ENCODE results near the gene CTU2.

CTU2 gene

GRCh38 chr16:88739977-88740726 lies 33.8 kb downstream of the CTU2 start:
- Histone ChIP-seq H3K27ac (ENCODE audit: low read depth, low read length, severe bottlenecking) (no peak overlapping the region), H3K9me3 (ENCODE audit: control insufficient read depth, low read length) (no peaks in the 10 kb centered on the region), H3K36me3 (ENCODE audit: control insufficient read depth, insufficient read depth, low read length) (peaks cover 61% of the 10 kb centered on the region), H3K4me3 (ENCODE audit: extremely low read depth, insufficient read depth, low read length, poor library complexity, severe bottlenecking) (no peak overlapping the region), H3K4me1 (ENCODE audit: control insufficient read depth, insufficient read depth, low read length, poor library complexity, severe bottlenecking) (no peaks in the 10 kb centered on the region)
- 94 to 95% methylated on average over 30 to 33 of the region's 33 CpGs for WGBS, 2 experiments (ENCODE audit: insufficient coverage in 2 of 2)

DNA sequence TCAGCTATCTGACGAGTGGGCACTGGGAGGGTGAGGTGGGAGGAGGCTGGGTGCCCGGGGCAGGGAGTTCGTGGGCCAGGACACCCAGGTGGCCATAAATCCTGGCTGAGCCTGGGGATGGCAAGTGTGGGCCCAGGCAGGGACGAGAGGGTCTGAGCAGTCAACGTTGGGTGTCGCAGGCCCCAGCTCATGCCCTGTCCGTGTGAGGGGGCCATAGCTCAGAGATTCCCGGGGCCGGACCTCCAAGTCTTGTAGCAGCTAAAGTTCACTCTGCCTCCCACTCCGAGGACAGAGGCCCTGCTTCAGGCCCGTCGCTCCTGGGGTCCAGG lies 34.4 kb downstream of the CTU2 start:
- H3K36me3 ChIP-seq (ENCODE audit: control insufficient read depth, insufficient read depth, low read length) = peaks cover 56% of the 10 kb centered on the region
- 94 to 95% methylated on average over 11 to 12 of the region's 12 CpGs for WGBS, 2 experiments (ENCODE audit: insufficient coverage in 2 of 2)
- H3K4me1 ChIP-seq (ENCODE audit: control insufficient read depth, insufficient read depth, low read length, poor library complexity, severe bottlenecking) = no peaks in the 10 kb centered on the region
- no peak overlapping the region for H3K27ac ChIP-seq (ENCODE audit: low read depth, low read length, severe bottlenecking)
- H3K4me3 ChIP-seq (ENCODE audit: extremely low read depth, insufficient read depth, low read length, poor library complexity, severe bottlenecking) = no peak overlapping the region
- no peaks in the 10 kb centered on the region for H3K9me3 ChIP-seq (ENCODE audit: control insufficient read depth, low read length)

GRCh38 chr16:88741368-88741767 lies 35.1 kb downstream of the CTU2 start:
- 90 to 98% methylated on average over 10 to 15 of the region's 17 CpGs for WGBS, 2 experiments (ENCODE audit: insufficient coverage in 2 of 2)
- H3K27ac ChIP-seq (ENCODE audit: low read depth, low read length, severe bottlenecking) = no peak overlapping the region

GRCh38 chr16:88742896-88743605 lies 36.7 kb downstream of the CTU2 start:
- Histone ChIP-seq H3K27ac (ENCODE audit: low read depth, low read length, severe bottlenecking) (no peak overlapping the region), H3K4me1 (ENCODE audit: control insufficient read depth, insufficient read depth, low read length, poor library complexity, severe bottlenecking) (peaks cover 3% of the 10 kb centered on the region), H3K9me3 (ENCODE audit: control insufficient read depth, low read length) (no peaks in the 10 kb centered on the region), H3K36me3 (ENCODE audit: control insufficient read depth, insufficient read depth, low read length) (peaks cover 38% of the 10 kb centered on the region), H3K4me3 (ENCODE audit: extremely low read depth, insufficient read depth, low read length, poor library complexity, severe bottlenecking) (no peak overlapping the region)
- 90 to 97% methylated on average over 17 to 18 of the region's 19 CpGs for WGBS, 2 experiments (ENCODE audit: insufficient coverage in 2 of 2)

More at GRCh38 chr16:88741368-88741767, 35.1 kb downstream of the CTU2 start:
- Histone ChIP-seq H3K36me3 (ENCODE audit: control insufficient read depth, insufficient read depth, low read length) (peaks cover 51% of the 10 kb centered on the region), H3K4me1 (ENCODE audit: control insufficient read depth, insufficient read depth, low read length, poor library complexity, severe bottlenecking) (peaks cover 3% of the 10 kb centered on the region), H3K4me3 (ENCODE audit: extremely low read depth, insufficient read depth, low read length, poor library complexity, severe bottlenecking) (no peak overlapping the region), H3K9me3 (ENCODE audit: control insufficient read depth, low read length) (no peaks in the 10 kb centered on the region)

GRCh38 chr16:88743693-88744576 lies 37.6 kb downstream of the CTU2 start:
- WGBS, 2 experiments (ENCODE audit: insufficient coverage in 2 of 2) = 69 to 71% methylated on average over 23 to 30 of the region's 32 CpGs
- H3K9me3 ChIP-seq (ENCODE audit: control insufficient read depth, low read length) = no peaks in the 10 kb centered on the region
- H3K4me1 ChIP-seq (ENCODE audit: control insufficient read depth, insufficient read depth, low read length, poor library complexity, severe bottlenecking) = peaks cover 3% of the 10 kb centered on the region
- H3K4me3 ChIP-seq (ENCODE audit: extremely low read depth, insufficient read depth, low read length, poor library complexity, severe bottlenecking) = no peak overlapping the region
- no peak overlapping the region for H3K27ac ChIP-seq (ENCODE audit: low read depth, low read length, severe bottlenecking)
- peaks cover 36% of the 10 kb centered on the region for H3K36me3 ChIP-seq (ENCODE audit: control insufficient read depth, insufficient read depth, low read length)

DNA sequence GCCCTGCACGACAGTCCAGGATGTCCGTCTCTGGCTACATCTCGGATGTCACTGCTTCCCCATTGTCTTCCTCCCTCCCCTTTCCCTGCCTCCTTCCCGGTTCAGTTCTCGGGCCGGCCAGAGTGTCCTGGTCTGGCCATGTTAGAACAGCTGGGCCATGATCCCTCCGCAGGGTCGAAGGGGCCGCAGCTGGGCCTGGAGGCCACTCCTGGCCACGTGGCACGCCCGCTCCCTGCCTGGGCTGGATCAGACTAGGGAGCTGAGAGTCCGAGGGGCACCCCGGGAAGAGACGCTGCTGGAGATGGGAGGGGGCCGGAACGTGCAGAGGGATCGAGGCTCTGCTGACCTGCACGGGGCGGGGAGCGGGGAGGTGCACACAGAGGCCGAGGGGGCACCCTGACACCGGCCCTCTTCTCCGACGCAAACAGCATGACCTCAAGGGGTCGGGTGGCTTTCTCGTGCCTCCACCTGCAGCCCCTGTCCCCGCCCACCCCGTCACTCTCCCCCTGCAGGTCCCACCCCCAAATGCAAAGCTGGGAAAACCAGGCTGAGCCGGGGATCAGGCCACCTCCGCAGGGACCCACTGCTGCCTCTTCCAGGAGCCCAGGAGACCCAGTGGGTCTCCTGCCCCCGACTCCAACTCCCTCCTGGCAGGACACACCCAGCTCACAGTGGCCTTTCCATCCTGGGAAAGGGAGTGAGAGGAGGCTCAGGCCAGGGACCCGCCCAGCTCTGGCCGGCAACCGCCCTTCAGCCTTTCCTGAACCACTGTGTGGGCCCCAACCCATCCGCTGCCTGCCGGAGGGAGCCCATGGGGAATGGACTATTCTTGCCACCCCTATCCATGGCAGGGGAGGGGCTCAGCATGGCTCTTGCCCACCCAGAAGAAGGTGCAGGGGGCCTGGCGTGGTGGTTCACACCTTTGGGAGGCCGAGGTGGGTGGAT lies 38.5 kb downstream of the CTU2 start:
- H3K27ac ChIP-seq (ENCODE audit: low read depth, low read length, severe bottlenecking) = no peak overlapping the region
- H3K4me3 ChIP-seq (ENCODE audit: extremely low read depth, insufficient read depth, low read length, poor library complexity, severe bottlenecking) = no peak overlapping the region
- H3K9me3 ChIP-seq (ENCODE audit: control insufficient read depth, low read length) = no peaks in the 10 kb centered on the region
- H3K36me3 ChIP-seq (ENCODE audit: control insufficient read depth, insufficient read depth, low read length) = peaks cover 27% of the 10 kb centered on the region
- WGBS, 2 experiments (ENCODE audit: insufficient coverage in 2 of 2) = 82 to 85% methylated on average over 22 to 33 of the region's 39 CpGs
- H3K4me1 ChIP-seq (ENCODE audit: control insufficient read depth, insufficient read depth, low read length, poor library complexity, severe bottlenecking) = peaks cover 3% of the 10 kb centered on the region

- Histone ChIP-seq H3K27ac (ENCODE audit: low read depth, low read length, severe bottlenecking) (no peak overlapping the region), H3K4me1 (ENCODE audit: control insufficient read depth, insufficient read depth, low read length, poor library complexity, severe bottlenecking) (peaks cover 3% of the 10 kb centered on the region), H3K9me3 (ENCODE audit: control insufficient read depth, low read length) (no peaks in the 10 kb centered on the region), H3K4me3 (ENCODE audit: extremely low read depth, insufficient read depth, low read length, poor library complexity, severe bottlenecking) (no peak overlapping the region), H3K36me3 (ENCODE audit: control insufficient read depth, insufficient read depth, low read length) (peaks cover 23% of the 10 kb centered on the region)
- WGBS, 2 experiments (ENCODE audit: insufficient coverage in 2 of 2) = 76 to 77% methylated on average over 13 to 16 of the region's 17 CpGs
Measured at GRCh38 chr16:88746506-88746905, 40.2 kb downstream of the CTU2 start.

GRCh38 chr16:88747588-88748301 lies 41.4 kb downstream of the CTU2 start:
- 90 to 93% methylated on average over 22 to 26 of the region's 26 CpGs for WGBS, 2 experiments (ENCODE audit: insufficient coverage in 2 of 2)
- peaks cover 26% of the 10 kb centered on the region for H3K36me3 ChIP-seq (ENCODE audit: control insufficient read depth, insufficient read depth, low read length)
- H3K4me1 ChIP-seq (ENCODE audit: control insufficient read depth, insufficient read depth, low read length, poor library complexity, severe bottlenecking) = peaks cover 3% of the 10 kb centered on the region
- H3K9me3 ChIP-seq (ENCODE audit: control insufficient read depth, low read length) = no peaks in the 10 kb centered on the region
- no peak overlapping the region for H3K4me3 ChIP-seq (ENCODE audit: extremely low read depth, insufficient read depth, low read length, poor library complexity, severe bottlenecking)
- H3K27ac ChIP-seq (ENCODE audit: low read depth, low read length, severe bottlenecking) = no peak overlapping the region

- Histone ChIP-seq H3K9me3 (ENCODE audit: control insufficient read depth, low read length) (no peaks in the 10 kb centered on the region), H3K4me1 (ENCODE audit: control insufficient read depth, insufficient read depth, low read length, poor library complexity, severe bottlenecking) (peaks cover 3% of the 10 kb centered on the region), H3K4me3 (ENCODE audit: extremely low read depth, insufficient read depth, low read length, poor library complexity, severe bottlenecking) (no peak overlapping the region), H3K27ac (ENCODE audit: low read depth, low read length, severe bottlenecking) (no peak overlapping the region), H3K36me3 (ENCODE audit: control insufficient read depth, insufficient read depth, low read length) (peaks cover 22% of the 10 kb centered on the region)
- 92 to 94% methylated on average over 8 to 9 of the region's 12 CpGs for WGBS, 2 experiments (ENCODE audit: insufficient coverage in 2 of 2)
Measured at GRCh38 chr16:88748364-88748763, 42.1 kb downstream of the CTU2 start.
